HUES6 (cell line): ENCODE measurements around the gene MAPK10.

Source experiments
- H3K27ac ChIP-seq: 2 replicates; pipeline ENCODE4 v1.7.0; 2013; ENCODE audit warnings: low read depth, mild to moderate bottlenecking, low read length, inconsistent platforms
- H3K27me3 ChIP-seq: 2 replicates; pipeline ENCODE4 v1.6.1; 2013; ENCODE audit warnings: low read length; ENCODE audit not compliant: control insufficient read depth, insufficient read depth
- H3K36me3 ChIP-seq: 2 replicates; pipeline ENCODE4 v1.6.1; 2013; ENCODE audit warnings: low read length; ENCODE audit not compliant: control insufficient read depth, insufficient read depth
- H3K4me1 ChIP-seq: 2 replicates; pipeline ENCODE4 v1.6.1; 2013; ENCODE audit warnings: low read length; ENCODE audit not compliant: control insufficient read depth, insufficient read depth
- H3K4me3 ChIP-seq: 2 replicates; pipeline ENCODE4 v1.5.1; 2013; ENCODE audit warnings: low read depth, low read length
- H3K9ac ChIP-seq: one replicate; pipeline ENCODE4 v1.6.1; 2013; ENCODE audit warnings: mild to moderate bottlenecking, low read length
- H3K9me3 ChIP-seq: 2 replicates; pipeline ENCODE4 v1.6.1; 2013; ENCODE audit warnings: low read depth, low read length; ENCODE audit not compliant: control insufficient read depth, insufficient read depth

Gene MAPK10

GRCh38 chr4:86313656-86314055, 46.2 kb downstream of the MAPK10 start:
- H3K36me3 ChIP-seq: no peaks in the 10 kb centered on the region
- H3K4me3 ChIP-seq: no peak overlapping the region
- no peaks in the 10 kb centered on the region for H3K9me3 ChIP-seq
- no peaks in the 10 kb centered on the region for H3K27me3 ChIP-seq
- no peak overlapping the region for H3K27ac ChIP-seq
- peaks cover 9% of the 10 kb centered on the region for H3K4me1 ChIP-seq
- no peak overlapping the region for H3K9ac ChIP-seq

- no peak overlapping the region for H3K4me3 ChIP-seq
- peaks cover 12% of the 10 kb centered on the region for H3K4me1 ChIP-seq
- H3K9me3 ChIP-seq: peaks cover 2% of the 10 kb centered on the region; the same call in 1 of the 2 replicates
- H3K36me3 ChIP-seq: no peaks in the 10 kb centered on the region
- H3K27me3 ChIP-seq: no peaks in the 10 kb centered on the region
- no peak overlapping the region for H3K9ac ChIP-seq
- no peak overlapping the region for H3K27ac ChIP-seq
Observed at GRCh38 chr4:86307432-86307831, 52.4 kb downstream of the MAPK10 start.

- H3K27me3 ChIP-seq: no peaks in the 10 kb centered on the region
- peaks cover 12% of the 10 kb centered on the region for H3K4me1 ChIP-seq
- no peak overlapping the region for H3K4me3 ChIP-seq
- no peak overlapping the region for H3K27ac ChIP-seq
- H3K36me3 ChIP-seq: no peaks in the 10 kb centered on the region
- H3K9ac ChIP-seq: no peak overlapping the region
- peaks cover 2% of the 10 kb centered on the region; the same call in 1 of the 2 replicates for H3K9me3 ChIP-seq
Observed at GRCh38 chr4:86306816-86307215, 53.0 kb downstream of the MAPK10 start.

- Histone ChIP-seq H3K27ac (no peak overlapping the region), H3K9me3 (peaks cover 2% of the 10 kb centered on the region; the same call in 1 of the 2 replicates), H3K4me1 (0 out of 2 replicates have a peak, but pooled peaks cover 2% of the 10 kb centered on the region), H3K36me3 (no peaks in the 10 kb centered on the region), H3K4me3 (no peak overlapping the region), H3K9ac (no peak overlapping the region), H3K27me3 (no peaks in the 10 kb centered on the region)
Observed at GRCh38 chr4:86302830-86303229, 57.0 kb downstream of the MAPK10 start.

- H3K36me3 ChIP-seq: no peaks in the 10 kb centered on the region
- H3K9ac ChIP-seq: no peak overlapping the region
- no peaks in the 10 kb centered on the region for H3K27me3 ChIP-seq
- no peak overlapping the region for H3K27ac ChIP-seq
- H3K4me1 ChIP-seq: 0 out of 2 replicates have a peak, but pooled peaks cover 2% of the 10 kb centered on the region
- H3K9me3 ChIP-seq: peaks cover 2% of the 10 kb centered on the region; the same call in 1 of the 2 replicates
- H3K4me3 ChIP-seq: no peak overlapping the region
Observed at GRCh38 chr4:86302251-86302650, 57.6 kb downstream of the MAPK10 start.

GRCh38 chr4:86300516-86300915, 59.3 kb downstream of the MAPK10 start:
- peaks cover 2% of the 10 kb centered on the region; the same call in 1 of the 2 replicates for H3K9me3 ChIP-seq
- H3K4me1 ChIP-seq: peaks cover 11% of the 10 kb centered on the region; the same call in 1 of the 2 replicates
- no peaks in the 10 kb centered on the region for H3K27me3 ChIP-seq
- H3K4me3 ChIP-seq: no peak overlapping the region
- no peak overlapping the region for H3K9ac ChIP-seq
- no peaks in the 10 kb centered on the region for H3K36me3 ChIP-seq
- H3K27ac ChIP-seq: no peak overlapping the region

- Histone ChIP-seq H3K27ac (no peak overlapping the region), H3K9ac (no peak overlapping the region), H3K36me3 (no peaks in the 10 kb centered on the region)
Observed at GRCh38 chr4:86296865-86297264, 63.0 kb downstream of the MAPK10 start.

GRCh38 chr4:86294883-86295282, 65.0 kb downstream of the MAPK10 start:
- H3K9me3 ChIP-seq: no peaks in the 10 kb centered on the region
- H3K27me3 ChIP-seq: no peaks in the 10 kb centered on the region
- no peak overlapping the region for H3K9ac ChIP-seq
- H3K4me3 ChIP-seq: no peak overlapping the region
- no peaks in the 10 kb centered on the region for H3K36me3 ChIP-seq
- H3K4me1 ChIP-seq: peaks cover 20% of the 10 kb centered on the region
- no peak overlapping the region for H3K27ac ChIP-seq

More at GRCh38 chr4:86296865-86297264, 63.0 kb downstream of the MAPK10 start:
- no peaks in the 10 kb centered on the region for H3K27me3 ChIP-seq
- H3K4me1 ChIP-seq: peaks cover 20% of the 10 kb centered on the region
- no peak overlapping the region for H3K4me3 ChIP-seq
- no peaks in the 10 kb centered on the region for H3K9me3 ChIP-seq

- no peak overlapping the region for H3K9ac ChIP-seq
- H3K4me1 ChIP-seq: peaks cover 11% of the 10 kb centered on the region
- no peaks in the 10 kb centered on the region for H3K27me3 ChIP-seq
- H3K36me3 ChIP-seq: no peaks in the 10 kb centered on the region
- H3K4me3 ChIP-seq: no peak overlapping the region
- no peak overlapping the region for H3K27ac ChIP-seq
- no peaks in the 10 kb centered on the region for H3K9me3 ChIP-seq
Observed at GRCh38 chr4:86291180-86291579, 68.7 kb downstream of the MAPK10 start.

GRCh38 chr4:86286726-86287125, 73.1 kb downstream of the MAPK10 start:
- no peaks in the 10 kb centered on the region for H3K27me3 ChIP-seq
- H3K9me3 ChIP-seq: no peaks in the 10 kb centered on the region
- no peaks in the 10 kb centered on the region for H3K36me3 ChIP-seq
- H3K4me3 ChIP-seq: no peak overlapping the region
- no peaks in the 10 kb centered on the region for H3K4me1 ChIP-seq
- no peak overlapping the region for H3K27ac ChIP-seq
- no peak overlapping the region for H3K9ac ChIP-seq

- Histone ChIP-seq H3K4me1 (no peaks in the 10 kb centered on the region), H3K27ac (no peak overlapping the region), H3K27me3 (no peaks in the 10 kb centered on the region), H3K36me3 (no peaks in the 10 kb centered on the region), H3K4me3 (no peak overlapping the region), H3K9ac (no peak overlapping the region), H3K9me3 (no peaks in the 10 kb centered on the region)
Observed at GRCh38 chr4:86283371-86283770, 76.5 kb downstream of the MAPK10 start.

GRCh38 chr4:86280246-86280645, 79.6 kb downstream of the MAPK10 start:
- no peak overlapping the region for H3K9ac ChIP-seq
- no peaks in the 10 kb centered on the region for H3K4me1 ChIP-seq

More at GRCh38 chr4:86280246-86280645, 79.6 kb downstream of the MAPK10 start:
- H3K9me3 ChIP-seq: no peaks in the 10 kb centered on the region
- H3K27ac ChIP-seq: no peak overlapping the region
- no peaks in the 10 kb centered on the region for H3K36me3 ChIP-seq
- H3K27me3 ChIP-seq: no peaks in the 10 kb centered on the region
- H3K4me3 ChIP-seq: no peak overlapping the region
